ENCODE measurements around the gene NEK6.

Gene NEK6

GRCh38 chr9:124280176-124280691 lies 22.5 kb downstream of the NEK6 start:
- no peak for DNase-seq (ENCODE audit: extremely low read depth, low read depth)
- no peak for TF ChIP-seq CTCF (IDR thresholded peaks at IDR 0.05; ENCODE audit: low read depth, low read length)

- no peak for DNase-seq (ENCODE audit: extremely low read depth, low read depth)
- TF ChIP-seq CTCF (IDR thresholded peaks at IDR 0.05; ENCODE audit: low read depth, low read length) = no peak
These were observed 24.2 kb downstream of the NEK6 start for GRCh38 chr9:124281931-124282371.

GRCh38 chr9:124282442-124283227 lies 24.9 kb downstream of the NEK6 start:
- no peak for DNase-seq (ENCODE audit: extremely low read depth, low read depth)
- no peak for TF ChIP-seq CTCF (IDR thresholded peaks at IDR 0.05; ENCODE audit: low read depth, low read length)

- no peak for DNase-seq (ENCODE audit: extremely low read depth, low read depth)
- TF ChIP-seq CTCF (IDR thresholded peaks at IDR 0.05; ENCODE audit: low read depth, low read length) = no peak
These were observed 25.6 kb downstream of the NEK6 start for GRCh38 chr9:124283228-124283814.

- DNase-seq (ENCODE audit: extremely low read depth, low read depth) = no peak
- no peak for TF ChIP-seq CTCF (IDR thresholded peaks at IDR 0.05; ENCODE audit: low read depth, low read length)
These were observed 26.6 kb downstream of the NEK6 start for GRCh38 chr9:124284237-124284831.

- TF ChIP-seq CTCF (IDR thresholded peaks at IDR 0.05; ENCODE audit: low read depth, low read length) = no peak
- DNase-seq (ENCODE audit: extremely low read depth, low read depth) = no peak
These were observed 27.2 kb downstream of the NEK6 start for GRCh38 chr9:124284940-124285441.

GRCh38 chr9:124285490-124285889 lies 27.7 kb downstream of the NEK6 start:
- DNase-seq (ENCODE audit: extremely low read depth, low read depth) = no peak
- TF ChIP-seq CTCF (IDR thresholded peaks at IDR 0.05; ENCODE audit: low read depth, low read length) = no peak
